Natural killer cell treated with Interleukin-12 subunit alpha and Interleukin-12 subunit beta and Interleukin-15 and Interleukin-18, amount 100 ng/mL, for 72 hours (primary cell): ENCODE measurements around the gene SPRN. TPM values are rescaled to one million over a fixed set of nuclear protein-coding genes. Genes with fewer than 3 reads are reported as not detected.
"Not testable (repeated sequence)": the region's sequence is repeated elsewhere in the genome, so short reads cannot be mapped to it uniquely, and the experiment has no call there.

Experiments
- ATAC-seq, 2 donors: fragments of 150-1000 bp; cut with Tn5 transposase in 1 of 2; sonication (Bioruptor Pico), chemical (Tn5 transposase) in 1 of 2; 2 replicates each; pipeline ENCODE4 v1.10.0; 2021
- DNase-seq: peaks from one replicate; pipeline ENCODE4 v3.0.0; 2022; ENCODE audit warnings: low spot score
- H3K27ac Mint-ChIP-seq, 2 donors: 1 replicate in 1 of 2; 2 replicates in 1 of 2; pipeline ENCODE4 v1.8.0; 2022; ENCODE audit warnings: mixed read lengths in 2 of 2, mild to moderate bottlenecking in 1 of 2, moderate library complexity in 1 of 2
- H3K27me3 Mint-ChIP-seq, 2 donors: 1 replicate in 1 of 2; 2 replicates in 1 of 2; pipeline ENCODE4 v1.8.0; 2022; ENCODE audit warnings: mixed read lengths in 2 of 2
- H3K36me3 Mint-ChIP-seq: one replicate; pipeline ENCODE4 v1.8.0; 2022; ENCODE audit warnings: mixed read lengths
- H3K4me1 Mint-ChIP-seq, 2 donors: 1 replicate in 1 of 2; 2 replicates in 1 of 2; pipeline ENCODE4 v1.8.0; 2022; ENCODE audit warnings: low read depth in 2 of 2, mixed read lengths in 2 of 2, mild to moderate bottlenecking in 1 of 2
- H3K4me3 Mint-ChIP-seq: one replicate; pipeline ENCODE4 v1.8.0; 2022; ENCODE audit warnings: mixed read lengths
- H3K9me3 Mint-ChIP-seq: 2 replicates; pipeline ENCODE4 v1.8.0; 2022; ENCODE audit warnings: mixed read lengths
- total RNA-seq, 2 donors: library from RNA; stranded (reverse); gene quantifications; one replicate each; pipeline ENCODE4 v1.2.3, GENCODE V29; 2022

SPRN gene
- total RNA-seq, 2 donors from 2014 or later, result not detected

- H3K27me3 Mint-ChIP-seq, result no peaks in the 10 kb centered on the region
- DNase-seq (no peak), ATAC-seq (no peak)
- H3K36me3 Mint-ChIP-seq, result peaks cover 21% of the 10 kb centered on the region
- H3K4me1 Mint-ChIP-seq, result peaks cover 0 to 2% of the 10 kb centered on the region in 2 donors
- peaks cover 14% of the 10 kb centered on the region for H3K9me3 Mint-ChIP-seq
- no peak overlapping the region for H3K4me3 Mint-ChIP-seq
- no peak overlapping the region for H3K27ac Mint-ChIP-seq
Measured at GRCh38 chr10:133452453-133452852, 28.0 kb upstream of the SPRN start.

GRCh38 chr10:133451346-133451745 is 26.9 kb upstream of the SPRN start:
- DNase-seq, result no peak
- Mint-ChIP-seq H3K27me3 (no peaks in the 10 kb centered on the region), H3K9me3 (peaks cover 20% of the 10 kb centered on the region), H3K4me1 (peaks cover 0 to 6% of the 10 kb centered on the region in 2 donors), H3K4me3 (no peak overlapping the region), H3K36me3 (peaks cover 31% of the 10 kb centered on the region), H3K27ac (no peak overlapping the region)
- ATAC-seq, result no peak

GRCh38 chr10:133448120-133448519 is 23.7 kb upstream of the SPRN start:
- H3K4me1 Mint-ChIP-seq, result peaks cover 1 to 8% of the 10 kb centered on the region in 2 donors
- no peak overlapping the region for H3K4me3 Mint-ChIP-seq

GRCh38 chr10:133446979-133447378 is 22.6 kb upstream of the SPRN start:
- Mint-ChIP-seq H3K27ac (peak overlapping the region in 1 of 2 donors; percentile 9), H3K4me3 (no peak overlapping the region), H3K27me3 (peaks cover 0 to 3% of the 10 kb centered on the region in 2 donors), H3K9me3 (peaks cover 20% of the 10 kb centered on the region), H3K4me1 (peaks cover 12 to 20% of the 10 kb centered on the region in 2 donors), H3K36me3 (peaks cover 36% of the 10 kb centered on the region)
- no peak for DNase-seq
- ATAC-seq, result no peak

More at GRCh38 chr10:133448120-133448519, 23.7 kb upstream of the SPRN start:
- Mint-ChIP-seq H3K27ac (no peak overlapping the region), H3K27me3 (peaks cover 0 to 3% of the 10 kb centered on the region in 2 donors), H3K36me3 (peaks cover 36% of the 10 kb centered on the region), H3K9me3 (peaks cover 20% of the 10 kb centered on the region)
- DNase-seq (no peak), ATAC-seq (no peak)

GRCh38 chr10:133445751-133446708 is 21.6 kb upstream of the SPRN start:
- H3K27me3 Mint-ChIP-seq, result peaks cover 0 to 3% of the 10 kb centered on the region in 2 donors
- peak overlapping the region in 1 of 2 donors; percentile 9 for H3K27ac Mint-ChIP-seq
- ATAC-seq (no peak), DNase-seq (no peak)
- H3K4me3 Mint-ChIP-seq, result no peak overlapping the region
- peaks cover 20% of the 10 kb centered on the region for H3K9me3 Mint-ChIP-seq
- H3K36me3 Mint-ChIP-seq, result peaks cover 36% of the 10 kb centered on the region
- H3K4me1 Mint-ChIP-seq, result peaks cover 12 to 21% of the 10 kb centered on the region in 2 donors

GRCh38 chr10:133445268-133445732 is 20.9 kb upstream of the SPRN start:
- DNase-seq (no peak), ATAC-seq (no peak)
- no peak overlapping the region for H3K4me3 Mint-ChIP-seq
- H3K9me3 Mint-ChIP-seq, result peaks cover 20% of the 10 kb centered on the region
- H3K27ac Mint-ChIP-seq, result no peak overlapping the region
- H3K36me3 Mint-ChIP-seq, result peaks cover 36% of the 10 kb centered on the region
- H3K27me3 Mint-ChIP-seq, result peaks cover 0 to 3% of the 10 kb centered on the region in 2 donors
- peaks cover 12 to 21% of the 10 kb centered on the region in 2 donors for H3K4me1 Mint-ChIP-seq

- H3K36me3 Mint-ChIP-seq, result peaks cover 36% of the 10 kb centered on the region
- H3K27ac Mint-ChIP-seq, result no peak overlapping the region
- ATAC-seq (no peak), DNase-seq (no peak)
- peaks cover 20% of the 10 kb centered on the region for H3K9me3 Mint-ChIP-seq
- peaks cover 0 to 3% of the 10 kb centered on the region in 2 donors for H3K27me3 Mint-ChIP-seq
- H3K4me3 Mint-ChIP-seq, result no peak overlapping the region
- H3K4me1 Mint-ChIP-seq, result peaks cover 12 to 21% of the 10 kb centered on the region in 2 donors
Measured at GRCh38 chr10:133444342-133445267, 20.2 kb upstream of the SPRN start.

GRCh38 chr10:133442967-133443924 is 18.8 kb upstream of the SPRN start:
- DNase-seq, result no peak

GRCh38 chr10:133442191-133442966 is 18.0 kb upstream of the SPRN start:
- H3K4me3 Mint-ChIP-seq, result peak overlapping the region; percentile 51
- H3K27me3 Mint-ChIP-seq, result peaks cover 2 to 3% of the 10 kb centered on the region in 2 donors
- H3K27ac Mint-ChIP-seq, result peak overlapping the region in 1 of 2 donors; percentile 68
- peaks cover 14% of the 10 kb centered on the region for H3K36me3 Mint-ChIP-seq
- peaks cover 6% of the 10 kb centered on the region for H3K9me3 Mint-ChIP-seq
- DNase-seq, result no peak
- peak; percentile 77 to 84 for ATAC-seq
- H3K4me1 Mint-ChIP-seq, result peaks cover 17 to 36% of the 10 kb centered on the region in 2 donors

More at GRCh38 chr10:133442967-133443924, 18.8 kb upstream of the SPRN start:
- ATAC-seq, result no peak
- Mint-ChIP-seq H3K36me3 (peaks cover 23% of the 10 kb centered on the region), H3K27ac (peak overlapping the region in 1 of 2 donors; percentile 68), H3K4me3 (peak overlapping the region; percentile 51), H3K4me1 (peaks cover 17 to 33% of the 10 kb centered on the region in 2 donors), H3K27me3 (peaks cover 0 to 3% of the 10 kb centered on the region in 2 donors), H3K9me3 (peaks cover 13% of the 10 kb centered on the region)

- H3K9me3 Mint-ChIP-seq, result peaks cover 3% of the 10 kb centered on the region
- peaks cover 9% of the 10 kb centered on the region for H3K36me3 Mint-ChIP-seq
- ATAC-seq (no peak), DNase-seq (no peak)
- H3K27ac Mint-ChIP-seq, result no peak overlapping the region
- peaks cover 4 to 8% of the 10 kb centered on the region in 2 donors for H3K27me3 Mint-ChIP-seq
- H3K4me1 Mint-ChIP-seq, result peaks cover 17 to 34% of the 10 kb centered on the region in 2 donors
- H3K4me3 Mint-ChIP-seq, result no peak overlapping the region
Measured at GRCh38 chr10:133441780-133442179, 17.4 kb upstream of the SPRN start.

GRCh38 chr10:133441356-133441755 is 16.9 kb upstream of the SPRN start:
- not testable (repeated sequence) for DNase-seq, H3K4me3 Mint-ChIP-seq, H3K36me3 Mint-ChIP-seq, H3K9me3 Mint-ChIP-seq, ATAC-seq, H3K27ac Mint-ChIP-seq
- Mint-ChIP-seq H3K27me3 (peaks cover 8 to 12% of the 10 kb centered on the region in 2 donors), H3K4me1 (peaks cover 17 to 32% of the 10 kb centered on the region in 2 donors)
